Pons (tissue), 1 donor: ENCODE results near the gene FXN.
"Not testable (repeated sequence)": the region's sequence is repeated elsewhere in the genome, so short reads cannot be mapped to it uniquely, and the experiment has no call there.

Experiments used
- DNase-seq: peaks from one replicate; pipeline ENCODE4 v3.0.0-alpha.2; 2016; ENCODE audit warnings: low spot score

Gene FXN

GRCh38 chr9:69070201-69070600, 34.6 kb downstream of the FXN start:
- no peak for DNase-seq

GRCh38 chr9:69071059-69071458, 35.5 kb downstream of the FXN start:
- no peak for DNase-seq

GRCh38 chr9:69073103-69073502, 37.6 kb downstream of the FXN start:
- DNase-seq, result no peak

GRCh38 chr9:69074801-69075200, 39.2 kb downstream of the FXN start:
- DNase-seq, result no peak

- DNase-seq, result no peak
Observed at GRCh38 chr9:69076550-69076949, 41.0 kb downstream of the FXN start.

- no peak for DNase-seq
Observed at GRCh38 chr9:69078069-69078468, 42.5 kb downstream of the FXN start.

GRCh38 chr9:69078581-69078980, 43.0 kb downstream of the FXN start:
- DNase-seq, result no peak

- DNase-seq, result no peak
Observed at GRCh38 chr9:69079186-69079585, 43.6 kb downstream of the FXN start.

- DNase-seq, result no peak
Observed at GRCh38 chr9:69081261-69081660, 45.7 kb downstream of the FXN start.

- no peak for DNase-seq
Observed at GRCh38 chr9:69083321-69083720, 47.8 kb downstream of the FXN start.

GRCh38 chr9:69085569-69086283, 50.2 kb downstream of the FXN start:
- DNase-seq, result no peak

- DNase-seq, result no peak
Observed at GRCh38 chr9:69086312-69086711, 50.8 kb downstream of the FXN start.

- DNase-seq, result no peak
Observed at GRCh38 chr9:69086769-69087168, 51.2 kb downstream of the FXN start.

- DNase-seq, result no peak
Observed at GRCh38 chr9:69089082-69089481, 53.5 kb downstream of the FXN start.

- DNase-seq, result no peak
Observed at GRCh38 chr9:69089491-69089890, 53.9 kb downstream of the FXN start.

GRCh38 chr9:69090140-69090750, 54.7 kb downstream of the FXN start:
- no peak for DNase-seq

- DNase-seq, result no peak
Observed at GRCh38 chr9:69090946-69091345, 55.4 kb downstream of the FXN start.

GRCh38 chr9:69093471-69094103, 58.0 kb downstream of the FXN start:
- DNase-seq, result no peak

- DNase-seq, result not testable (repeated sequence)
Observed at GRCh38 chr9:69094361-69095135, 59.0 kb downstream of the FXN start.

- DNase-seq, result no peak
Observed at GRCh38 chr9:69097064-69097463, 61.5 kb downstream of the FXN start.

- DNase-seq, result no peak
Observed at GRCh38 chr9:69097923-69098593, 62.5 kb downstream of the FXN start.

GRCh38 chr9:69103348-69103996, 67.9 kb downstream of the FXN start:
- not testable (repeated sequence) for DNase-seq
